HS-5 (cell line): ENCODE measurements around the gene TRH.

Experiments
- DNase-seq: peaks from one replicate; pipeline ENCODE4 v3.0.0-alpha.2; 2012; ENCODE audit warnings: low read depth

Gene TRH, protein sequence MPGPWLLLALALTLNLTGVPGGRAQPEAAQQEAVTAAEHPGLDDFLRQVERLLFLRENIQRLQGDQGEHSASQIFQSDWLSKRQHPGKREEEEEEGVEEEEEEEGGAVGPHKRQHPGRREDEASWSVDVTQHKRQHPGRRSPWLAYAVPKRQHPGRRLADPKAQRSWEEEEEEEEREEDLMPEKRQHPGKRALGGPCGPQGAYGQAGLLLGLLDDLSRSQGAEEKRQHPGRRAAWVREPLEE

DNA sequence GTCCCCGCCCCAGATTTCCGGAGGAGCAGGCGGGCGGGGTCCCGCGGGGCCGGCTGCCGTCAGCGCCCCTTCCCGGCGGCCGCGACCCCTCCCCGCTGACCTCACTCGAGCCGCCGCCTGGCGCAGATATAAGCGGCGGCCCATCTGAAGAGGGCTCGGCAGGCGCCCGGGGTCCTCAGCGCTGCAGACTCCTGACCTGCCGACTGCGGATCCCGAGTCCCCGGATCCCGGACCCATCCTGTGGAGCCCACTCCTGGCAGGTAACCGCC is at the start of gene TRH:
Gene TRH, plus strand, starts transcription at position 157 of the 269 bp plus-strand sequence. CDS start 1,097 bp downstream, outside the sequence.
- DNase-seq = no peak

DNA sequence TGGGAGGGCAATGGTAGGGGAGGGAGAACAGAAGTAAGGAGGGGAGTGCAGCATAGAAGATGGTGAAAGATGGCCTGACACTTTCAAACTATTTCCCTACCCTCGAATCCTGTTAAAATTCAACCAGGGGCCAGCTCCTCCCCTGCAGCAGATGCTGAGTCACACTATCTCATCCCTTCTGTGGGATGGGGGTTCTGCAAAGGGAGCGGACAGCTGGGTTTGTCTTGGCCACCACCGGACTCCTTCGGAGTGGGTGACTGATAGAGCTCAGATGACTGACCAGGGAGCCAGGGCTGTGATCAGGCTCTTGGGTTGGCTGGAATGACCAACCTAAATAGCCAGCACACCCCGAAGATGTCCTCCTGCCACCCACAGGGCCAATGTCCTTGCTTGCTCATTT is 47.4 kb upstream of the TRH start:
- DNase-seq = no peak

DNA sequence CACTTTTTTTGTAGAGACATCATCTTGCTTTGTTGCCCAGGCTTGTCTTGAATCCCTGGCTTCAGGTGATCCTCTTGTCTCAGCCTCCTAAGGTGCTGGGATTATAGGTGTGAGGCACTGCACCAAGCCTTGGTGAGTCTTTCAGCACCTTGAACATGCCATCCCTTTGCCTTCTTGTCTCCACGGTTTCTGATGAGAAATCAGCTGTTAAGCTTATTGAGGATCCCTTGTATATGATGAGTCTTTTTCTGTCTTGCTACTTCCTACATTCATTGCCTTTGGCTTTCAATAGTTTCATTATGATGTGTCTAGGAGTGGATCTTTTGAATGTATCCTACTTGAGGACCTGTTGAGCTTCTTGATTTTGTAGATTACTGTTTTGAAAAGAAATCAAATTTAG is 45.1 kb upstream of the TRH start:
- DNase-seq = no peak

DNA sequence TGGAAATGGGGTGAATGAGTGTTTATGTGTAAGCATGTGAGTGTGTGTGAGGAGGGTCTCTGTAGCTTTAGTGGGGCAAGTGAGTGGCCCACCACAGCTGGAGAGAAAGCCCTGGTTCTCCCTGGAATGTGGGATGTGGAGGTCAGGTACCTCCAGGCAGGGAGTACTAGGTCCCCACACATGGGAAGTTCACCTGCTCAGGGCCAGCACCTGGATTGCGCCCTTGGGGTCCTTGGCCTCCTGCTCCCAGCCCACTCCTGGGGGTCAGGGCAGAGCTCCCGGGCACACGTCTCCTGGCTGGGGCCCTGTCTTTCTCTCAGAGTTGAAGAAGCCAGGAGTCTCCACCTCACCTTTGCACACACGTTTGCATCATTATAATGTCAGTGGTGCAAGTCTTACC is 41.0 kb upstream of the TRH start:
- no peak for DNase-seq

DNA sequence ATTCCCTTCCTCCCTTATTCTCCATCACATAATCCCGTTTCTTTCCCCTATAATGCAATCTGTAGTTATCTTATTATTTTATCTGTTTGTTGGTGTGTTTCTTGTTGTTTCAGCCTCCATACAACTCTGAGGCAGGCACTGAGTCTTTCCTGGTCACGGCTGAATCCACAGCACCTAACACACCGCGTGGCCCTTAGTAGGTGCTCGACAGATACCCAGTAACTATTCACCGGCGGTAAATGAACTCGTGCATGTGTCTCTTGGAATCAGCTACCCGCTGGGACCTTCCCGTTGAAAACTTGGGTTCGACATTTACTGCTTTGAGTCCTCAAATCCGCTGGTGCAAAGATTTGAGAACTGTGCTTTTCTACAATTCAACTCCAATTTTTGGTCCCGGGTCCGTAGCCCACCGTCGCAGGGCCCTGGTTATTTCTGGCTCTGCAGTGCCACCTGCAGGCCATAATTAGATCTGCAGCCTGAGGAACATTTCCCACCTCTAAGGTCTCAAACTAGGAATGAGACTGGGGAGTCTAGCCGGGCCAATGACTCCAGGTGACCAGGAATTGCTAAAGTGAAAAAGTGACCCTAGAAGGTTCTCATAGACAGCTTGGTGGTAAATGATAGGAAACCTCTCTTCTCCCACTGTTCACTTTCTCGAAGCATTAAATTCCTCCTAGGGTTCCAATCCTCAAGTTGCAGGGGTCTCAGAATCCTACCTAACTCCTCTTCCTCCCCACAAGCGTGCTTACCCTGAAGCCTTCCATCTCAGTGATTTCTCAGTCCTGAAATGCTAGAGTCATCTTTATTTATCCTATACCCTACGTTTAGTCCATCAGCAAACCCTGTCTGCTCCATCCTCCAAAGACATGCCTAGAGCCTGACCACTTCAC is 40.0 kb upstream of the TRH start:
- DNase-seq = no peak

DNA sequence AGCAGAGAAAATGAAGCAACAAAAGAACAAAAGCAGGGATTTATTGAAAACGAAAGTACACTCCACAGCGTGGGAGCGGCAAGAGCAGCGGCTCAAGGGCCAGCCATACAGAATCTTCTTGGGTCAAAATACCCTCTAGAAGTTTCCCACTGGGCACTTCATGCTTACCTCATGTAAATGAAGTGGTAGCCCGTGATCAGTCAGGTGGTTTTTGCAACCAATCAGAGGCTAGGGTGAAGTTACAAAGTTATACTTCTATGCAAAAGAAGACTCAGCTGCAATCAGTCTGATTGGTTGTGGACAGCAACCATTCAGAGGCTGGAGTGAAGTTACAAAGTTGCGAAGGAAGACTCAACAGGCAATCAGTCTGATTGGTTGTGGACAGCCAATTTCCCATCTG is 37.8 kb upstream of the TRH start:
- DNase-seq = peak; percentile 34

DNA sequence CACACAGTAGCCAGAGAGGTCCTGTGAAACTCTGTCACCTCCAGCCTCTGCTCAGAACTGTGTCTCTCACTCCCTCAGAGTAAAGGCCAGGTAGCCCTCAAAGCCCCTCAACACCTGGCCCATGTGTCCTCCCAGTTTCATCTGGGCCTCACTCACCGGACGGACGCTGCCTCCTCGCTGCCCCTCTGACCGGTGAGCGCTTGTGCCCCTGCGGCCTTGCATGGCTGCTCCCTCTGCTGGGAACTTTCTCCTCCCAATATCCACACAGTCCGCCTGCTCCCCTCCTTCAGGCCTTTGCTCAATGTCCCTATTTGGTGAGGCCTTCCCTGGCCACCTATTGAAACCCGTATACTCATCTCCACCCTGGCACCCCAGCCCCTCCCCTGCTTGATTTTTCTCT is 36.8 kb upstream of the TRH start:
- no peak for DNase-seq

DNA sequence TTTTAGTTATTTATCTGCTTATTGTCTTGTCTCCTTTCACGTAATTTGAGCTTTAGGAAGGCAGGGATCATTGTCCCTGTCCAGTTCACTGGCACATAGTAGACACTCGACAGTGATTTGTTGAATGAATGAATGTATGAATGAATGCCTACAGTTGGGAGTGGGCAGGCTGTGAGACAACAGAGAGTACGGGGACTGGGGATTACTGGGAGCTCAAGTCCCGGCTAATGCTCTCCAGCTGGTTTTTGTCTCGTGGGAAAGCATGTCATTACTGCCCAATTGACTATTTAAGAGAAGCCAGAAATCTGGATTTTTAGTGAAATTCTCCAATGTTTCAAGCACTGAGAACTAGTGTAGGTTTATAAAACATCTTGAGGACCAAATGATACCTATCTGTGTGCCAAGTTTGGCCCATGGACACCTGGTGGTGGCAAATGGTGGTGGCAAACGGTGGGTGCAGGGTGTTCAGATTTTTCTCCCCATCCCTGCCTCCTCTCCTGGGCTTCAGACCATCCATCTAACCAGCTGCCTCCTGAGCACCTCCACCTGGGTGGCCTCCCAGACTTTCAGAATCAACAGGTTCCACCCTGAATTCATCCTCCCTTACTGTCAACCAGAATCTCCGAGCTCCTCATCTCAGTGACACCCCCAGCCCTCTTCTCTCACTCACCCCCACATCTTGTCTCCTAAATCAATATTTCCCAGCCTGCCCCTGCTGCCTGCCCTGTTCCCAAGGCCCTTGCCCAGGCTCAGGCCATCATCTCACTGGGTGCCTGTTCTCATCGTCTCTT is 36.2 kb upstream of the TRH start:
- no peak for DNase-seq

DNA sequence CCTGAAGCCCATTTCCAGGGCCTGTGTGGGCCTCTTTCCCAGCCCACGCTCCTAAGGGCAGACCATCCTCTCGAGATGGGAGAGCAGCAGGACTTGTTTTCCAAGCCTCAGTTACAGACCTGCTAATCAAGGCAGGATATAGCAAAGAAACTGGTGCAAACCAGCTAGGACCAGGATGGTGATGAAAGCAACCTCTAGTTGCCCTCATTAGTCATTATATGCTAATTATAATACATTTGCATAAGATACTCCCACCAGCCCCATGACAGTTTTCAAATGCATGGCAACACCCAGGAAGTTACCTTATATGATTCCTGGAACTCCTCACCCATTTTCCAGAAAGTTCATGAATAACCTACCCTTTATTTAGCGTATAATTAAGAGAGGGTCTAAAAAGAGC is 34.4 kb upstream of the TRH start:
- no peak for DNase-seq

DNA sequence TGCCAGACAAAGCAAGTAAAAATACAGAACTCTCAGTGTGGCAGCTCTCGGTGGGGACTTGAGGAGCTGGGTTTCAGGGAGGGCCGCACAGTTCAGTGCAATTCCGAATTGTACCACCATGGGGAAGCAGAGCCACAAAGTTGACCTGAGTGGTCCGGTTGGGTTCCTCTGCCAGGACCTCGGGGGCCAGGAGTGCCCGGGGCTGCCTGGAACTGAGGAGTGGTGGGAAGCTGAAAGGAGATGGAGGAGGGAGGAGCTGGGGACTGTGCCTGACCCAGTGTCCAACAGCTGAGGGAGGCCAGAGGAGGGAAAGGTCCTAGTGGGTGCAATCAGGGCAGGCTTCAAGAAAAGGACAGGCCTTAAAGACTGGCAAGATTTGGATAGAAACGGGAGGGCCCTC is 32.2 kb upstream of the TRH start:
- DNase-seq = no peak

DNA sequence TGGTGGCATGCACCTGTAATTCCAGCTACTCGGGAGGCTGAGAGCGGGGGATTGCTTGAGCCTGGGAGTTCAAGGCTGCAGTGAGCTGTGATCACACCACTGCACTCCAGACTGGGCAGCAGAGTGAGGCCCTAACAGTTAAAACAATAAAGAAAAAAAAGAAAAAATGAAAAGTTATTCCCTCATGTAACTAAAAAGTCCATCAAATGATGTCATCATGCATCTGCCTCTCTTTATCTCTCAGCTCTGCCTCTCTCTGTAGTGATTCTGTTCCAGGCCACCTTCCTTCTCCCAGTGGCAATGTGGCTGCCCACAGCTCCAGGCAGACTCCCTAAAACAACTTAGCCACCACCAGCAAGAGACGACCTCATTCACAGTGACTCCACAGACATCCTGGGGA is 31.5 kb upstream of the TRH start:
- no peak for DNase-seq

DNA sequence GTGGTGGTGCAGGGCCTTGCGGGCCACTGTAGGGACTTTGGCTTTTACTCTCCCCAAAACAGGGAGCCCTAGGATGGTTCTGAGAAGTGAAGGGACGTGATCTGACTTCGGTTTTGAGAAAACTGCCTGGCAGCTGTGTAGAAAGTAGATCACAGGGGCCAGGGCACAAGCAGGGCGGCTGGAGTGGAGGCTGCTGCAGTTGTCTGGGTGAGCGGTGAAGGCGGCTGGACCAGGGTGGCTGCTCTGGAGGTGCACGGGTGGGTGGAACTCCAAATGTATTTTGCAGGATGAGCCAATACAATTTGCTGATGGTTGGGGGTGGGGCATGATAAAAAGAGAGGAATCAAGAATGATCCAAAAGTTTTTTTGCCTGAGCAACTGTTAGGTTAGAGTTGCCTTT is 29.8 kb upstream of the TRH start:
- no peak for DNase-seq

DNA sequence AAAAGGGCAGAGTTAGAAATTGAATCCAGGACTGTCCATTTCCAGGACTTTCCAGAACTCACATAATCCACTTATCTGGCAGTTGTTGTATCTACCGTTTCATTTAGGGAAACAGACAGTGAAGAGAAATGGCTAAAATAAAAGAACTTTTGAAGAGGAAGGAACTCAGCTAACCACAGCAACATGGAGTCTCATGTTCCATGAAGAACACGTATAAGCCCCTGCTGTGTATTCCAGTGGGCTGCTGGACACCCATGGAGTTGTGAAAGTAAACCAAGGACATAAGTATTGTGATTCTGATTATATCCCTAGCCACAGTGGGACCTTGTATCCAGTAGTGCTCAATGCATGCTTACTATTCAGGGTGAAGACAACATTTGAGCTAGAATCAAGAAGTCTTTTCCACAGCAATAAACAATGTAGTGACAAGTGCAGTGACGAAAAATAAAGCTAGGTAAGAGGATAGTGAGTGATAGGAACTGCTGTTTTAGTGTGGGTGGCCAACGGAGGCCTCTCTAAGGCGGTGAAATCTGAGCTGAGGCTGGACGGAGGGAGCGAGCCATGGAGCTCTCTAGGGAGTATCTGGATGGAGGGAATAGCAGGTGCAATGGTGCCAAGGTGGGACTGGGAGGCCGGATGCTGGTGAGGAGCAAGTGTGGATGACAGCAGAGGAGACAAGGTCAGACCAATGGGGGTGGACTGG is 26.8 kb upstream of the TRH start:
- no peak for DNase-seq

DNA sequence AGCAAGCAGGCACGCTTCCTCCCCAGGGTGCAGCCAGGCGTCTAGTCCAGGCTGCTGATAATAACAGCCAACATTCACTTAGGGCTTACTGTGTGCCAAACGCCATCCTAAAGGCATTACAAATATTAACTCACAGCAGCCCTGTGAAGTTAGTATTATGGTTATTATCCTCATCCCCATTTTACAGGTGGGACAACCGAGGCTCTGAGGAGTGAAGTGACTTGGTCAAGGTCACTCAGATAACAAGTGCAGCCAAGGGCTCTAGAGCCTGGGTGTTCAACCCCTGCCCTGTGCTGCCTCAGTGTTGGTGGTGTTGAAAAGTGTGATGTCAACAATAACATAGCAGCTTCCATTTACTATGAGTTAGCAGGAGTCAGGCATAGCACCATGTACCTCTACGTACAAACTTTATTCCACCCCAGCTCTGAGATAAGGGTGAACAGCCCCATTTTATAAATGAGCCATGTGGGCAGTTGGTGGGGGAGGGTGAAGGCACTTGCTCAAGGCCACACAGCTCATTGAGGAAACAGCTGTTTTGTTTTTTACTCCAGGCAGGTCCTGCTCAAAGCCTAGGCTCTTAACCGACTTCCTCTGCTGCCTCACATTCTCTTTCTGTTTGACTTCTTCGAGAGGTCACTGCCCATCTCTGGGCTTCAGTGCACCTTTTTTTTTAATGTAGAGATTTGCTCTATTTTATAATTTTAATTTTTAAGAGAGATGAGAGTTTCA is 24.0 kb upstream of the TRH start:
- no peak for DNase-seq

DNA sequence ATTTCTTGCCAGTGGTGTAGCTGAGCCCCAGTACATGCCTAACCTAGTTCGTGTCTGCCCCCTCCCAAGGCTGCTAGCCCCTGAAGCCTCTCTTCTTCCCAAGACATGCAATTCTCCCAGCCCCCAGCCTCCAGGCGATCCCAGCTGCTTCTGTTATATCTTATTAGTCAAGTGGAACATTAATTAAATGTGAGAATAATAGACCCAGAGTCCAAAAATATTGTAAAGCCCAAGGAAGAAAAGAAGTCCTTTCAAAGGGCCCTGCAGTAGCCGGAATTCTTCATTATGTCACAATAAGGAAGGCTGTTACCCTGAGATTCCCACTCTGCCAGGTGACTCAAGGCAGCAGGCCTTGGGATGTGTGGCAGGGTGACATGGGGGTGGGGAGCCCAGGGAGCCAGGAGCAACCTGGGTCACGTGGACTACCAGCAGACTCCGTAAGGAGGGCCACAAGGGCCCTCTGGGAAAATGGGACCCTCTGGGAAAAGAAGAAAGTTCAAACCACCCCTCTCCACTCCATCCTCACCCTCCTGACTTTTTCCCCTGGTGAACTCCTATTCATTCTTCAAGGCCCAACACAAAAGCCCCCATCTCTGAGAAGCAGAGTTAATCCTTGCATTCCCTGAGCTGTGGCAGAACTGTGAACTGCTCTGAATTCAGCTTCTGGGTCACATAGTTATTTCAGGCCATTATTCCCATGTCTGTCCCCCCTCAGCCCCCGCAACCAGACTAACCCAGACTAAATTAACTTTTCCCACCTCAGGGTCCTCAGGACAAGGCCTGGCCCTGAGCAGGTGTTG is 21.8 kb upstream of the TRH start:
- DNase-seq = no peak

DNA sequence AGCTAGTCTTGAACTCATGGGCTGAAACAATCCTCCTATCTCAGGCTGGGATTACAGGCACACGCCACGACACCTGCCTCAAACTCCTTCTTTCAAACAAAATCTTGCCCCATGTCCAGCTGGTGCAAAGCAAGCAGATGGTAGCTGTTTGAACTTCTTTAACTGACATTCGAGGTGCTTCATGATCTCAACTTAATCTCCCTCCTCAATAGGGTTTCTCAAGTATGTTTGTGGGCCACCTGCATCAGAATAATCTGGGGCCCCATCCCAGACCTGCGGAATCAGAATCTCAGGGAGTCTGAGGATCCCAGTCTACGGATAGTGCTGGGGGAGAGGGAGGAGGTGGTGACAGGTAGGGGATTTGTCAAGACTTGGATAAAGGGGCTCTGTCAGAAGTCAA is 20.9 kb upstream of the TRH start:
- no peak for DNase-seq

DNA sequence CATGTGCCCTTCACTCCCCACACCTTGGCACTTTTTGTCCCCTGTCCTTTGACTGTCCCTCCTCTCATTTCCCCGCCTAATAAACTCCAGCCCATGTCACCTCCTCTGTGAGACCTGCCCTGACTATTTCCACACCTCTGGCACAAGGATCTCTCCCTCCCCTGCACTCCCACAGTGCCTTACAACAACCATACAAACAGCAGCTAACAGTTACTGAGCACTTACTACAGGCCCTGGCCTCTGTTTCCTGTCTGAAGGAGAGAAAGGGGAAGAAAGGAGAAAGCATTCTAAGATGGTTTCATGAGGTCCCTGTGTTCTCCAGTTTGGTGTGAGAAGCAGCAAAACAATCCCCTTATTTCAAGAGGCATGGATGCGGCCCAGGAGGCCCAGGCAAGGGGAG is 20.0 kb upstream of the TRH start:
- DNase-seq = no peak

DNA sequence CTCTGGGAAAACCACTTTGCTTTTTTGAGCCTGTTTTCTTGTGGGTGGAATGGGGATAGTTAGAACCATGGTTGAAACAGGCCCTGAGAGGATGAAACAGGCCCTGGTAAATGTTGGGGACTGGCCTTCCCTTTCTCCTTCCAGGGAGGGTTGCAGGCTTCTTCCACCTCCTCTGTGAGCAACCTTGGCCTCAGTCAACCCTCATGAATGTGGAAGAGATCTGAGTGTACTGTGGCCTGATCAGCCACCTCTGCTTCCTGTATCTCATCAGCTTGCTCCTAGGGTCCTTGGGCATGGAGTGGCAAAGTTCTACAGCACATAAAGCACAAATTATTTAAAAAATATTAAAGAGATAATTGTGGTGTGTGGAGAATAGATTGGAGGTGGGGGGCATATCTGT is 17.6 kb upstream of the TRH start:
- no peak for DNase-seq

DNA sequence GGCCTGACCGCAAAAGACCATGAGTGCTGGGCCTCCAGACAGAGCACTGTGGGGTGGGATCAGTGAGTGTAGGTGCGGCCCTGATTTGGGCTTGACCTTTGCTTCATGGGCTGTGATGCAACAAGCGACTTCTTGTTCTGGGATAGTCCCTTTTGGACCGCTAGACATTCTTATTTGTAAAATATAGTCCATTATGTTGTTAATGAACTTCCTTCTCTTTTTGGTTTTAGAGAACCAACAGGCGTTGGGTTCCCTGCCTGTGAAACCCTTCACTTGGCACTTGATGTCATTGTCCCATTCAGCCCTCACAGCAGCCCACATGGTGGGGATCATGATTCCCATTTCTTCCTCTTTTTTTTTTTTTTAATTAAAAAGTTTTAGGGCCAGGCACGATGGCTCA is 15.8 kb upstream of the TRH start:
- DNase-seq = no peak

DNA sequence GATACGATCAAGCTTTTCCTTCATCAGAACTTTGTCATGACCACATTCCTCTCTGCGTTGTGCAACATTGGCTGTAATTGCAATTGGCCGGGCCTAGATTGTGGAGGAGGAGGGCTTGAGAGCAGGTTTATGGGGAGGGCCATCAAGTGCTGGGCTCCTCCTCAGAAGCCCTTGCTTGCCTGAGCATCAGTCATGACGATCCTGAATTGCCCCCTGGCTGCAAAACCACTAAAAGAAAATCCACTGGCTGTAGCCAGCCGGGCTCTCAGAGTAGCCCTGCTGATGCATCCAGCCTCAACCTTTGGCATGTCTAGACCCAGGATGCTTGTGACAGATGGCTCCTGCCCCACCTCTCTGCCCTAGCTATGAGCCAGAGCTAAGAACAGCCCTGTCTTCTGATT is 13.4 kb upstream of the TRH start:
- DNase-seq = no peak

DNA sequence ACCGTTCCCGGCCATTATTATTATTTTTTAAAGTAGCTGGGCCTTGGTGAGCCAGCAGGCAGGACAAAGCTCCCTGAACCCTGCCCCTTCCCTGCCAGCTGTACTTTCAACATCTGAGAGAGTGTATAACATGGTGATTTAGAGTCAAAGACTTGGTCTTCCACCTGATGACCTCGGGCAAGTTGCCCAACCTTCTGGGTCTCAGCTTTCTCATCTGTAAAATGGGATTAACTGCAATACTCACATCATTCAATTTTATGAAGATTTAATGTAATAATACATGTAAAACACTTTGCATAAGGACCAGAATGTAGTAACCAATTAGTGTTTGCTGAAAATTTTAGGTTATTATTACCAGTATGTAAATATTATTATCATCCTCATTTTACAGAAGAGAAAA is 11.9 kb upstream of the TRH start:
- DNase-seq = no peak
